Activated CD8-positive, alpha-beta T cell treated with anti-CD3 and anti-CD28 coated beads, Interleukin-2, amount 10 ng/mL, durations not matched to agents 7 days and 5 days (primary cell): ENCODE data around the gene HIF1A. TPM values are rescaled to one million over a fixed set of nuclear protein-coding genes. Genes with fewer than 3 reads are reported as not detected.

Experiments
- ATAC-seq: fragments of 150-1000 bp; cut with Tn5 transposase; one replicate; pipeline ENCODE4 v1.10.0; 2021; ENCODE audit warnings: moderate library complexity
- CTCF ChIA-PET: fragments of 350-600 bp; sonication (Branson Sonifier 250); formaldehyde crosslinking; loops from one replicate; lab custom pipeline; 2021; ENCODE audit warnings: antibody characterized with exemption; lab: Charles Lee
- POLR2A ChIA-PET: fragments of 350-600 bp; sonication (Branson Sonifier 250); formaldehyde crosslinking; loops from one replicate; lab custom pipeline; 2021; ENCODE audit warnings: antibody characterized with exemption; lab: Charles Lee
- DNase-seq: peaks from one replicate; pipeline ENCODE4 v3.0.0-alpha.2; 2020
- H3K27ac Mint-ChIP-seq: one replicate; pipeline ENCODE4 v1.8.0; 2021; ENCODE audit warnings: mild to moderate bottlenecking, mixed read lengths
- H3K27me3 Mint-ChIP-seq: one replicate; pipeline ENCODE4 v1.8.0; 2021; ENCODE audit warnings: low read depth, mixed read lengths
- H3K36me3 Mint-ChIP-seq: one replicate; pipeline ENCODE4 v1.8.0; 2021; ENCODE audit warnings: low read depth, mixed read lengths
- H3K4me1 Mint-ChIP-seq: one replicate; pipeline ENCODE4 v1.8.0; 2021; ENCODE audit warnings: low read depth, mixed read lengths
- H3K4me3 Mint-ChIP-seq: one replicate; pipeline ENCODE4 v1.8.0; 2021; ENCODE audit warnings: mild to moderate bottlenecking, mixed read lengths
- H3K9me3 Mint-ChIP-seq: one replicate; pipeline ENCODE4 v1.8.0; 2022; ENCODE audit warnings: mixed read lengths; ENCODE audit not compliant: insufficient read depth
- total RNA-seq, 2 experiments: library from RNA; stranded (reverse); gene quantifications; one replicate each; pipeline ENCODE4 v1.2.3, GENCODE V29; 2021

The HIF1A gene
- total RNA-seq, 2 experiments from 2014 or later: 119 to 132 TPM

DNA sequence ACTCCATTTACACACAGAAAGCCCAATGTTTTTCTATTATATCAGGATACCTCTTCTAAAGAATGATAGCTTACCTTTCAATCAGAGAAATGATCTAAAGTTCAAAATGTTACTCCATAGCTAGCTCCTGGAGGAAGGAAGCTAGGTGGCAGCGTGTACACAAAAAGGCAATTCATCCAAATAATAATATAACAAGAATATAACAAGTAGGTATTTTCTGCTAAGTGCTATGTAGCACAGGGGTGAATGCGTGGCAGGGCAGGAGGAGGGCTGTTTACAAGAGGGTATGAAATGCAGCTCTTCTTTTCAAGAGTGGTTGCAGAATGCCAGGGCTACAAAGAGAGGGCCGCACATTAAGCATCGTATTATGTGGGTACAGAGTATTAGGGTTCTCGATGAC is 66.2 kb downstream of the HIF1A start:
- peak overlapping the region; percentile 93 for H3K27ac Mint-ChIP-seq
- ChIA-PET CTCF (interaction anchor here (0.6 to 4.2 kb wide), 12 partner anchors 11 to 365 kb away, joined by 3 to 40 read pairs (median 4); no protein-coding TSS in a partner anchor), POLR2A (interaction anchor here (0.9 to 2.4 kb wide), 12 partner anchors 9 to 439 kb away, joined by 3 to 9 read pairs (median 4); no protein-coding TSS in a partner anchor)
- H3K36me3 Mint-ChIP-seq: peaks cover 12% of the 10 kb centered on the region
- peaks cover 5% of the 10 kb centered on the region for H3K27me3 Mint-ChIP-seq
- ATAC-seq (peak; percentile 9), DNase-seq (no peak)
- peak overlapping the region; percentile 87 for H3K4me3 Mint-ChIP-seq
- H3K4me1 Mint-ChIP-seq: peaks cover 44% of the 10 kb centered on the region
- H3K9me3 Mint-ChIP-seq: no peaks in the 10 kb centered on the region

DNA sequence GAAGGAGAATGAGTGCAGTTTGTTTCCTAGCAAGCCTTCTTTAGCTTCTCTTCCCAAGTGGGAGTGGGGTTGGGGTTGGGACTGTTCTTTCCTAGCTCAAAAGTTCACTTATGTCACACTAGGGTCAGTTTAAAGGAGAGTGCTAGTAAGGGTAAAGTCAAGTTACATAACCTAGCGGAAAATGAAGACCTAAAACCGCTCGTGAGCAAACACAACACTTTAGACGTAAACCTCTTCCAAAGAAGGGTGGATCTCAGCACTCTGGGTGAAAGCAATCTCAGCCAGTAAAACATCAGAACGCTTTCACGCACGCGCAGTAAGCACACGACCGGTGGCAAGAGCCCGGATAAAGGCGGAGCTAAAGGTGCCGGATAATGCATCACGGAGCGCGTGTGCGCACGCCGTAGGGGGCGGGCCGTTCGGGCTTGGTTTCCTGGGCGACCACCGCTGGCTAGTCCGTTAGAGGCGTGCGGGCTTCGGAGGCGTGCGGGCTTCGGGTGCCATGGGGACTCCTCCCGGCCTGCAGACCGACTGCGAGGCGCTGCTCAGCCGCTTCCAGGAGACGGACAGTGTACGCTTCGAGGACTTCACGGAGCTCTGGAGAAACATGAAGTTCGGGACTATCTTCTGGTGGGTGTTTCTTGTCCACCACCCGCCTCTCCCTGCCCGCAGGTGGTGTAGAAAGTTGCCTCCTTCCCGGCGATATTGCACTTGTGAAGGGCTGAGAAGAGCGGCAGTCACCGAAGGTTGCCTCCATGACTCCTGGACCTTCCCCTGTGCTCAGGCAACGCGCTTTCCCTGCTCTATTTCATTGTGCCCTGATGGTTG is 66.9 kb downstream of the HIF1A start, which contains the start of gene SNAPC1:
SNAPC1 (plus strand) TSS at position 462 of the 828 bp plus-strand sequence; CDS start at position 503, 41 bp downstream.
- H3K9me3 Mint-ChIP-seq: no peaks in the 10 kb centered on the region
- peak within 1 kb of the TSS; percentile 93 for H3K27ac Mint-ChIP-seq
- peaks cover 14% of the 10 kb centered on the region for H3K36me3 Mint-ChIP-seq
- peaks cover 44% of the 10 kb centered on the region for H3K4me1 Mint-ChIP-seq
- CTCF ChIA-PET: interaction anchor here (0.5 to 4.2 kb wide), 13 partner anchors 11 to 364 kb away, joined by 3 to 40 read pairs (median 3); no protein-coding TSS in a partner anchor
- peak within 1 kb of the TSS; percentile 87 for H3K4me3 Mint-ChIP-seq
- ATAC-seq (peak; percentile 98), DNase-seq (peak; percentile 99)
- peaks cover 4% of the 10 kb centered on the region for H3K27me3 Mint-ChIP-seq
- POLR2A ChIA-PET: interaction anchor here (0.6 to 2.4 kb wide), 14 partner anchors 9 to 440 kb away, joined by 3 to 9 read pairs (median 4); partner anchors contain the start of gene HIF1A

DNA sequence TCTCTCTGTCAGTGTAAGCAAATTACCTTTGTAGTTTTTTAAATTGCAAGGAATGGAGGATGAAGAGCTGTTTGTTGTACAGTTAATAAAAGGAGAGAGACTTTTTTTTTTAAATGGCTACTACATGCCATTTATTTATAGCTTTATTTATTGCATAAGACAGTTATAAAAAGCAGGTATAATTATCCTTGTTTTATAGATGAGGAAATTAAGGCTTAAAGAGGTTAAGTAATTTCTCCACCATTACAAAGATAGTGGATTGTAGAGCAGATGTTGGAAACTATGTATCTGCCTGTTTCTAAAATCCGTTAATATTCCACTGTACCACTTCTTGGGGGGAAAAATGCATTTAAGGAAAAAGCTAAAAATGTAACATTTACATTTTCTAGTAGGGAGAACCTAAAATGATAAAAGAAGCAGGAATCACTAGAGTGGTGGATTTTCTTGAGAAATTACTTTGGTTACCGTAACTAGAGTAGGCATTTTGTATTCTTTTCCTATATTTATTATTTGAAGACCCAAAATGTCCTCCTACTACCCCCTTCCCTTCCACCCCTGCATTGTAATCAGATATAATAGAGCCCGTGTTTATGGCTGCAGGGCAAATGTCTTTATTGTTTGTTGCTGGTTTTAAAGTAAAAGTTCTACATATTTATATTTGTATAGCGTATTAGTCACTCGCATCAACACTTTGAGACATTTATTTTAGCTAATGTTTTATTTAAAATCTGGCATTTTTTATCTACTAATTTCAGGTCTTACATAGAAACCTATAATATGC is 69.2 kb downstream of the HIF1A start:
- H3K27me3 Mint-ChIP-seq: no peaks in the 10 kb centered on the region
- H3K4me1 Mint-ChIP-seq: peaks cover 41% of the 10 kb centered on the region
- ChIA-PET POLR2A (interaction anchor here (0.6 kb wide), 1 partner anchor 56 kb away, joined by 3 read pairs; no protein-coding TSS in a partner anchor), CTCF (interaction anchor here (0.7 to 4.4 kb wide), 5 partner anchors 61 to 484 kb away, joined by 3 to 29 read pairs (median 4); partner anchors contain the start of gene TMEM30B)
- H3K36me3 Mint-ChIP-seq: peaks cover 24% of the 10 kb centered on the region
- no peak for DNase-seq
- no peaks in the 10 kb centered on the region for H3K9me3 Mint-ChIP-seq
- ATAC-seq: no peak
- H3K4me3 Mint-ChIP-seq: peak overlapping the region; percentile 87
- no peak overlapping the region for H3K27ac Mint-ChIP-seq

DNA sequence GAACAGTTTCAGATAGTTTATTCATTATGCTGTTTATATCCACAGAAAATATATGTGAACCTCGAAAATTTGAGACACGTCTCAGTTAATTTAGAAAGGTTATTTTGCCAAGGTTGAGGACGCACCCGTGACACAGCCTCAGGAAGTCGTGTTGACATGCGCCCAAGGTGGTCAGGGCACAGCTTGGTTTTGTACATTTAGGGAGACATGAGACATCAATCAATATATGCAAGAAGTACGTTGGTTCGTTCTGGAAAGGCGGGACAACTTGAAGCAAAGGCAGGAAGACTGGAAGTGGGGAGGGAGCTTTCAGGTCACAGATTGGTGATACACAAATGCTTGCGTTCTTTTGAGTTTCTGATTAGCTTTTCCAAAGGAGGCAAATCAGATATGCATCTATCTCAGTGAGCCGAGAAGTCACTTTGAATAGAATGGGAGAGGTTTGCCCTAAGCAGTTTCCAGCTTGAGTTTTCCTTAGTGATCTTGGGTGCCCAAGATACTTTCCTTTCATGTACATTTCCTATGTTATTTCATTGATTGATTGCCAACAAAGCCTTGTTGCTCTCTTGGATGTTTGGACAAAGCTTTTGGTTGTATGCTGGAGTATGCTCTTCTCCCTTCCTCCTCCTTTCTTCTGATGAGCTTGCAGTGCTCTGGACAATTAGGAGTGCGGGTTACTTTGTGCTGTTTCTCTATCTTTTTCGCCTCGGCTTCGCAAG is 70.1 kb downstream of the HIF1A start:
- ChIA-PET CTCF (interaction anchor here (4.4 kb wide), 1 partner anchor 72 kb away, joined by 29 read pairs; no protein-coding TSS in a partner anchor), POLR2A (no interaction called here)
- DNase-seq: no peak
- H3K9me3 Mint-ChIP-seq: no peaks in the 10 kb centered on the region
- no peak for ATAC-seq
- H3K27me3 Mint-ChIP-seq: no peaks in the 10 kb centered on the region
- no peak overlapping the region for H3K27ac Mint-ChIP-seq
- no peak overlapping the region for H3K4me3 Mint-ChIP-seq
- peaks cover 30% of the 10 kb centered on the region for H3K36me3 Mint-ChIP-seq
- H3K4me1 Mint-ChIP-seq: peaks cover 41% of the 10 kb centered on the region

DNA sequence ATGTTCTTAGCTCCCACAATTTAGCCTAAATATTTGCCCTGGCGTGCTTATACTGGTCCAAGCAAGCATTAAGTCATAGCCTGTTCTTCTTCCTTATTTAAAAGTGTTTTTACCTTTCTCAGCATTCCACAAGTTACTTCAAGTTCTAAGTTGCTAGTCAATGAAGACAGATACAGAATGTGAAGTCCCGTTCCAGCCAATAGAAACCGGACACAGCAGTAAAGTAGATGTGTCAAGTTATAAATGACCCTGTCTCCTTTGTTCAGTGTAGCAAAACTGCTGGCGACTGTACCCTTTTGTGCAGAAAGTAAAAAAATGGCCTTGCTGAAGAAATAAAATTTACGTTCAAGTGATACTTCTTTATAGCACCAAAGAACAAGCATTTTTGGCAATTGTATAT is 70.8 kb downstream of the HIF1A start:
- POLR2A ChIA-PET: no interaction called here

DNA sequence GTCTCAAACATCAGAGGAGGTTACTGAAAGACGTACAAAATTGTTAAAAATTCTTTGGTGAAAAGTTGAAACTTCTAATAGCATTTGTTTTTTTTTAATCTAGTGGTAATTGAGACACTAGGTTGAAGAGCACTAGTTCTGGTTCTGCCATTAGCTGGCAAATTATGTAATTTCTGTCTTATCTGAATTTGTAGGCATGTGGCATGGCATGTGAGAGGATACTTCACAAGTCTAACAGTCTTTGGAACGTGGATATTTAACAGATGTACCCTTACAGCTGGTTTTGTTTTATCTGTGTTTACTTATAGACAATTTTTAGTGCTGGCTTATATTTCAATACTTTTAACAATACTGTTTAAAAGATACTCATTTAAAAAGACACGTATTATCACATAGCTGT is 72.9 kb downstream of the HIF1A start:
- Mint-ChIP-seq H3K36me3 (peaks cover 43% of the 10 kb centered on the region), H3K4me3 (no peak overlapping the region), H3K4me1 (peaks cover 26% of the 10 kb centered on the region), H3K27me3 (no peaks in the 10 kb centered on the region), H3K27ac (no peak overlapping the region), H3K9me3 (no peaks in the 10 kb centered on the region)
- no peak for ATAC-seq
- ChIA-PET CTCF (interaction anchor here (1.4 to 1.5 kb wide), 2 partner anchors 9 to 70 kb away, joined by 3 to 4 read pairs; no protein-coding TSS in a partner anchor), POLR2A (no interaction called here)
- DNase-seq: no peak

More for the DNA sequence above, 70.8 kb downstream of the HIF1A start:
- no peaks in the 10 kb centered on the region for H3K27me3 Mint-ChIP-seq
- ATAC-seq (no peak), DNase-seq (no peak)
- no peaks in the 10 kb centered on the region for H3K9me3 Mint-ChIP-seq
- peaks cover 32% of the 10 kb centered on the region for H3K36me3 Mint-ChIP-seq
- H3K4me1 Mint-ChIP-seq: peaks cover 41% of the 10 kb centered on the region
- H3K27ac Mint-ChIP-seq: no peak overlapping the region
- H3K4me3 Mint-ChIP-seq: no peak overlapping the region
- CTCF ChIA-PET: interaction anchor here (4.4 kb wide), 1 partner anchor 71 kb away, joined by 29 read pairs; no protein-coding TSS in a partner anchor

DNA sequence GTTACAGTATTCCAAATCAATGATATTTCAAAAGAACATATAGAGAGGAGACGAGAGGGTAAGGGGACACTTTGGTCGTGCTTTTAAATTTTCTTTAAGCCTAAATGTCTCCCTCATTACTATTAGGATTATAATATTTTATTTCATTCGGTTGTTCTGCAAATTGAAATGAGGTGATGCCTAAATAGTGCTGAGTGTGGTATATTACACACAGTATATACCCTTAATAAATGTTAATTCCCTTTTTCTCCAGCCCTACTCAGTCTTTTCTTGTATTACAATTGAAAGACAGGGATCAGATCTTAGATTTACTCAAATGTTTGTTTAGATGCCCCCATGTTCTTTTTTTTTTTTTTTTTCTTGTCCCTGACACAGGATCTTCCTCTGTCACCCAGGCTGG is 74.6 kb downstream of the HIF1A start:
- H3K9me3 Mint-ChIP-seq: no peaks in the 10 kb centered on the region
- peaks cover 41% of the 10 kb centered on the region for H3K36me3 Mint-ChIP-seq
- ChIA-PET CTCF (no interaction called here), POLR2A (no interaction called here)
- peaks cover 13% of the 10 kb centered on the region for H3K4me1 Mint-ChIP-seq
- DNase-seq (no peak), ATAC-seq (no peak)
- no peaks in the 10 kb centered on the region for H3K27me3 Mint-ChIP-seq
- no peak overlapping the region for H3K27ac Mint-ChIP-seq
- no peak overlapping the region for H3K4me3 Mint-ChIP-seq

DNA sequence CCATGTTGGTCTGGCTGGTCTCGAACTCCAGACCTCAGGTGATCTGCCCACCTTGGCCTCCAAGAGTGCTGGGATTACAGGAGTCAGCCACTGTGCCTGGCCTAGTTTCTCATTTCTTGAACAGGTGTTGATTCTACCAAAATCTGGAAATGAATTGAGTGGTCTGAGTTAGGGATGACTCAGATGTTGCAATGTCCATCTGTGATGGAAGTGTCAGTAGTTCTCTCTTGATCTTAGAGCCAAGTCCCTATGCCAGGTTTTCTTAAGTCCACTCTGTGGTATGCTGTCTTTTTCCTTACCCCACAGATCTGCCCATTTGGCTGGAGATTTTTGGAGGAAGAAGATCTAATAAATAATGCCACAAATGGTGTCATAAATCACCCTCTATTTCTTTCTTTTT is 79.5 kb downstream of the HIF1A start:
- H3K4me3 Mint-ChIP-seq: no peak overlapping the region
- peaks cover 14% of the 10 kb centered on the region for H3K4me1 Mint-ChIP-seq
- peaks cover 56% of the 10 kb centered on the region for H3K36me3 Mint-ChIP-seq
- no peaks in the 10 kb centered on the region for H3K9me3 Mint-ChIP-seq
- H3K27me3 Mint-ChIP-seq: no peaks in the 10 kb centered on the region
- no peak overlapping the region for H3K27ac Mint-ChIP-seq
- ChIA-PET CTCF (interaction anchor here (1.3 kb wide), 1 partner anchor 63 kb away, joined by 4 read pairs; no protein-coding TSS in a partner anchor), POLR2A (no interaction called here)
- DNase-seq (no peak), ATAC-seq (no peak)

DNA sequence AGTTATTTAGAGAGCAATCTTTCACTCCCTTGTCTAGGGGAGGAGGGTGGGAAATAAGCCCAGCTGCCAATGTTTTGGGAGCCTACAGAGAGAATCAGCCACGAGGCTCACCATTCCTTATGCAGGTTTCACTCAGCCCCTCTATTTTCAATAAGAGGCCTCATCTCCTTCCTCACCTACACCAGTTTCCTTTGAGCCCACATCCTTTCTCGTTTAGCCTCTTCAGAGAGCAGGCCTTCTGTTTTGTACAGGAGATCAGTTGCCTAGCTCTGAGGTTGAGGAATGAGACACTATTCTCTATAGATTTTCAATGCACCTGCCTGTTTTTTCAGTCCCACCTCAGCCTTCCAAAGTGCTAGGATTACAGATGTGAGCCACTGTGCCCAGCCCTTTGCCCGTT is 84.8 kb downstream of the HIF1A start:
- Mint-ChIP-seq H3K9me3 (no peaks in the 10 kb centered on the region), H3K27me3 (no peaks in the 10 kb centered on the region), H3K27ac (peak overlapping the region; percentile 93), H3K4me1 (peaks cover 32% of the 10 kb centered on the region), H3K36me3 (peaks cover 55% of the 10 kb centered on the region), H3K4me3 (peak overlapping the region; percentile 54)
- ChIA-PET CTCF (interaction anchor here (1.2 to 2.0 kb wide), 4 partner anchors 18 to 305 kb away, joined by 3 to 12 read pairs (median 5); partner anchors contain the start of gene SNAPC1), POLR2A (interaction anchor here (2.0 kb wide), 1 partner anchor 18 kb away, joined by 9 read pairs; the partner anchor contains the start of gene SNAPC1)
- peak; percentile 94 for ATAC-seq
- DNase-seq: peak; percentile 48

DNA sequence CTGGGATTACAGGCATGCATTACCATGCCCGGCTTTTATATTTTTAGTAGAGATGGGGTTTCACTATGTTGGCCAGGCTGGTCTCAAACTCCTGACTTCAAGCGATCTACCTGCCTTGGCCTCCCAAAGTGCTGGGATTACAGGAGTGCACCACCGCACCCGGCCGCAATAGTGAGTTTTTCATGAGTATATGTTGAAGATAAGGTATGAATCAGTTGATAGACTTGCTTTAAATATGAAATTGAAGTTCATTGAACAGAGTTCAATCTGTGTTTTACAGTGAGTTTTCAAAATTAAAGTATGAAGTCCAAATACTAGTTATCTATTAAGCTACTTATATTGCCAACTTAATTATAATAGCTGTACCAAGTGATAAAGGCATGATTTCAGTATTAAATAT is 102.0 kb downstream of the HIF1A start:
- Mint-ChIP-seq H3K4me3 (no peak overlapping the region), H3K27ac (no peak overlapping the region), H3K27me3 (no peaks in the 10 kb centered on the region), H3K4me1 (no peaks in the 10 kb centered on the region), H3K9me3 (no peaks in the 10 kb centered on the region), H3K36me3 (peaks cover 12% of the 10 kb centered on the region)
- ChIA-PET POLR2A (no interaction called here), CTCF (interaction anchor here (0.7 kb wide), 1 partner anchor 40 kb away, joined by 4 read pairs; no protein-coding TSS in a partner anchor)
- no peak for ATAC-seq
- DNase-seq: no peak
